ENCODE data around the gene ARL6IP5. TPM values are rescaled to one million over a fixed set of nuclear protein-coding genes. Genes with fewer than 3 reads are reported as not detected.

The ARL6IP5 gene
- polyA plus RNA-seq, 3 donors = 69.3 to 458 (median 430) TPM

GRCh38 chr3:69110941-69111546 is 26.3 kb downstream of the ARL6IP5 start:
- H3K9ac ChIP-seq (ENCODE audit: insufficient read depth, low read length, poor library complexity, severe bottlenecking) = no peak overlapping the region
- peaks cover 3% of the 10 kb centered on the region for H4K20me1 ChIP-seq (ENCODE audit: insufficient read depth, low read length)
- no peak overlapping the region for H2AFZ ChIP-seq (ENCODE audit: insufficient read depth, low read depth, low read length, poor library complexity, severe bottlenecking)
- peak overlapping the region in 1 of 7 donors; percentile 50 for H3K27ac Mint-ChIP-seq
- H3K4me3 ChIP-seq (replicated peaks in 1 of 3; ENCODE audit: low read depth in 2 of 3, low read length in 3 of 3) = no peak overlapping the region
- peaks cover 1% of the 10 kb centered on the region in 2 donors for H3K36me3 Mint-ChIP-seq
- H3K9me3 ChIP-seq (replicated peaks in 1 of 2; ENCODE audit: control insufficient read depth in 1 of 2, insufficient read depth in 1 of 2, low read length in 2 of 2) = no peaks in the 10 kb centered on the region
- peaks cover 0 to 5% of the 10 kb centered on the region in 2 donors for H3K36me3 ChIP-seq (replicated peaks in 1 of 2; ENCODE audit: control insufficient read depth in 1 of 2, insufficient read depth in 2 of 2, low read length in 2 of 2)
- peaks cover 8% of the 10 kb centered on the region for H3K4me1 Mint-ChIP-seq
- H3K79me2 ChIP-seq (ENCODE audit: insufficient read depth, low read length) = peaks cover 10% of the 10 kb centered on the region
- H3K4me1 ChIP-seq (ENCODE audit: control insufficient read depth in 1 of 2, insufficient read depth in 2 of 2, low read length in 2 of 2) = peaks cover 4 to 5% of the 10 kb centered on the region in 2 donors
- no peak overlapping the region for H3K27ac ChIP-seq (ENCODE audit: low read depth in 1 of 2, low read length in 2 of 2)
- WGBS (ENCODE audit: insufficient coverage) = no CpG with 5 or more reads among the region's 1 CpG
- intact Hi-C loops (cut with micrococcal nuclease) = no loop called here
- no peaks in the 10 kb centered on the region for H3K9me3 Mint-ChIP-seq
- no peak overlapping the region for H3K4me3 Mint-ChIP-seq
- H3K27me3 ChIP-seq (ENCODE audit: control insufficient read depth in 2 of 2, insufficient read depth in 2 of 2, low read length in 2 of 2) = no peaks in the 10 kb centered on the region
- no peak for TF ChIP-seq CTCF (IDR thresholded peaks at IDR 0.05)
- no peak for DNase-seq
- H3K27me3 Mint-ChIP-seq (ENCODE audit: low read depth in 3 of 3) = peaks cover 0 to 3% (median 0%) of the 10 kb centered on the region in 3 donors
- no peak overlapping the region for H3K4me2 ChIP-seq (replicated peaks; ENCODE audit: extremely low read depth, low read length, poor library complexity, severe bottlenecking)

GRCh38 chr3:69113536-69113935 is 28.8 kb downstream of the ARL6IP5 start:
- H4K20me1 ChIP-seq (ENCODE audit: insufficient read depth, low read length) = no peaks in the 10 kb centered on the region
- Mint-ChIP-seq H3K36me3 (no peaks in the 10 kb centered on the region), H3K4me3 (no peak overlapping the region), H3K27ac (no peak overlapping the region), H3K27me3 (ENCODE audit: low read depth in 3 of 3) (peaks cover 0 to 3% (median 0%) of the 10 kb centered on the region in 3 donors), H3K4me1 (peaks cover 1% of the 10 kb centered on the region), H3K9me3 (no peaks in the 10 kb centered on the region)
- H3K9me3 ChIP-seq (replicated peaks in 1 of 2; ENCODE audit: control insufficient read depth in 1 of 2, insufficient read depth in 1 of 2, low read length in 2 of 2) = no peaks in the 10 kb centered on the region
- no peak overlapping the region for H3K4me2 ChIP-seq (replicated peaks; ENCODE audit: extremely low read depth, low read length, poor library complexity, severe bottlenecking)
- H3K9ac ChIP-seq (ENCODE audit: insufficient read depth, low read length, poor library complexity, severe bottlenecking) = no peak overlapping the region
- H3K36me3 ChIP-seq (replicated peaks in 1 of 2; ENCODE audit: control insufficient read depth in 1 of 2, insufficient read depth in 2 of 2, low read length in 2 of 2) = no peaks in the 10 kb centered on the region
- no peak overlapping the region for H2AFZ ChIP-seq (ENCODE audit: insufficient read depth, low read depth, low read length, poor library complexity, severe bottlenecking)
- no peak overlapping the region for H3K27ac ChIP-seq (ENCODE audit: low read depth in 1 of 2, low read length in 2 of 2)
- intact Hi-C loops (cut with micrococcal nuclease) = no loop called here
- no peaks in the 10 kb centered on the region for H3K27me3 ChIP-seq (ENCODE audit: control insufficient read depth in 2 of 2, insufficient read depth in 2 of 2, low read length in 2 of 2)
- H3K4me3 ChIP-seq (replicated peaks in 1 of 3; ENCODE audit: low read depth in 2 of 3, low read length in 3 of 3) = no peak overlapping the region
- H3K79me2 ChIP-seq (ENCODE audit: insufficient read depth, low read length) = no peaks in the 10 kb centered on the region
- no peak for DNase-seq
- WGBS (ENCODE audit: insufficient coverage) = 89% methylated on average over 1 of the region's 3 CpGs
- no peak for TF ChIP-seq CTCF (IDR thresholded peaks at IDR 0.05)
- no peaks in the 10 kb centered on the region for H3K4me1 ChIP-seq (ENCODE audit: control insufficient read depth in 1 of 2, insufficient read depth in 2 of 2, low read length in 2 of 2)
